OCI-LY1 (cell line): Measurements from ENCODE around the gene ZFHX3.

ENCODE experiments used
- H2AFZ ChIP-seq: fragments of 200-600 bp; sonication (generic), shearing (Covaris generic); 2 replicates; pipeline ENCODE4 v1.6.0; 2014; ENCODE audit warnings: antibody characterized with exemption, mild to moderate bottlenecking, low read length
- H3F3A ChIP-seq: fragments of 200-600 bp; sonication (generic), shearing (Covaris generic); 2 replicates; pipeline ENCODE4 v1.6.0; 2014; ENCODE audit warnings: mild to moderate bottlenecking, antibody characterized with exemption, low read length, moderate library complexity; ENCODE audit not compliant: insufficient read depth
- H3K27ac ChIP-seq: fragments of 200-600 bp; sonication (generic); 2 replicates; pipeline ENCODE4 v1.5.1; 2014; ENCODE audit warnings: low read length, mixed run types, mild to moderate bottlenecking, low read depth; ENCODE audit not compliant: poor library complexity, severe bottlenecking
- H3K27me3 ChIP-seq: fragments of 200-600 bp; sonication (generic); 2 replicates; pipeline ENCODE4 v1.6.0; 2014; ENCODE audit warnings: antibody characterized with exemption, mild to moderate bottlenecking, low read length, moderate library complexity; ENCODE audit not compliant: insufficient read depth
- H3K36me3 ChIP-seq: fragments of 200-600 bp; sonication (generic); 2 replicates; pipeline ENCODE4 v1.6.1; 2014; ENCODE audit warnings: mild to moderate bottlenecking, antibody characterized with exemption, low read length, moderate library complexity, mixed read lengths; ENCODE audit not compliant: insufficient read depth
- H3K4me1 ChIP-seq: fragments of 200-600 bp; sonication (generic); 2 replicates; pipeline ENCODE4 v1.5.1; 2014; ENCODE audit warnings: mild to moderate bottlenecking, low read length, moderate library complexity; ENCODE audit not compliant: insufficient read depth, severe bottlenecking
- H3K4me2 ChIP-seq: fragments of 200-600 bp; sonication (generic), shearing (Covaris generic); 2 replicates; pipeline ENCODE4 v1.6.1; 2014; ENCODE audit warnings: low read length
- H3K4me3 ChIP-seq: fragments of 200-600 bp; sonication (generic); 2 replicates; pipeline ENCODE4 v1.5.1; 2014; ENCODE audit warnings: low read length, low read depth, mild to moderate bottlenecking, mixed read lengths; ENCODE audit not compliant: poor library complexity, severe bottlenecking
- H3K79me2 ChIP-seq: fragments of 200-600 bp; shearing (Covaris generic); 2 replicates; pipeline ENCODE4 v1.6.1; 2016; ENCODE audit warnings: mixed run types, low read length, mixed read lengths; ENCODE audit not compliant: insufficient read depth
- H3K9ac ChIP-seq: fragments of 200-600 bp; sonication (generic), shearing (Covaris generic); 2 replicates; pipeline ENCODE4 v1.6.1; 2014; ENCODE audit warnings: mild to moderate bottlenecking, low read length, mixed read lengths
- H3K9me2 ChIP-seq: fragments of 200-600 bp; sonication (generic), shearing (Covaris generic); 2 replicates; pipeline ENCODE4 v1.6.1; 2014; ENCODE audit warnings: low read depth, mild to moderate bottlenecking, low read length, mixed read lengths
- H3K9me3 ChIP-seq: fragments of 200-600 bp; shearing (Covaris generic); 2 replicates; pipeline ENCODE4 v1.6.1; 2014; ENCODE audit warnings: low read length, mixed read lengths
- H4K20me1 ChIP-seq: fragments of 200-600 bp; sonication (generic), shearing (Covaris generic); 2 replicates; pipeline ENCODE4 v1.6.0; 2016; ENCODE audit warnings: mild to moderate bottlenecking, low read length; ENCODE audit not compliant: insufficient read depth
- EZH2 ChIP-seq: fragments of 200-600 bp; sonication (generic), shearing (Covaris generic); IDR thresholded peaks from 2 replicates; pipeline ENCODE4 v1.8.0; 2017; ENCODE audit warnings: borderline replicate concordance, mixed run types, mild to moderate bottlenecking, antibody characterized with exemption, low read length, moderate library complexity, mixed read lengths
- TF ChIP-seq, protein P1 (sequence below): fragments of 200-600 bp; sonication (generic), shearing (Covaris generic); IDR thresholded peaks from 2 replicates; pipeline ENCODE4 v1.5.1; 2017; ENCODE audit warnings: mild to moderate bottlenecking, antibody characterized with exemption, low read length, moderate library complexity, mixed read lengths

ZFHX3 gene

DNA sequence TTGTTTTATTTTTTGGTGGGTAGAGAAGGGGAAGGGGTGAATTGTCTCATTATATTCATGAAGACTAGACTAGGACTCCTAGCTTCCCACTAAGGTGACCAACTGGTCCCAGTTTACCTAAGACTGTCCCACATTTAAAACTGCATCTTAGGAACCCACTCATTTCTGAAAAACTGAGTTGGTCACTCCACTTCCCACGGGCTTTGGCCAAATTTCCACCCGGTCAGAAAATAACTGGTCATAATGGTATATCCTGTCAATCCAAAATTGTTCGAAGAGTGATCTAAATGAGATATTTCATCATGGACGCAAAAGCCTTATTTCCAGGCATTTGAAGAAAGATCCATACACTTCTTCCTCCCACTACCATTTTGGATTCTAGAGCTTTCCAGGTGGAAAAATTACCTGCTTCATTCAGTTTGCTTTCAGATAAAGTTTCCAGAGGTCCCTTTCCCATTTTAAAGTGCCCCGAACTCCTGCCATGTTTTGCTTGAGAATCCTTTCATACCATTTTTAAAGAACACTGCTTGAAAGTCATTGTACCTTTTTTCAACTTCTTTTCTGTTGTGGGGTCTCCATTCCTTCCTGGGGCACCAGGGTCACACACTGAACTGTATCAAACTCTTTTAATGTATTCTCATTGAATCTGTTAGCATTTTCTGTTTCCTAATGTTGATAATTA lies 21.8 kb upstream of the ZFHX3 start:
- Histone ChIP-seq H3K27me3 (no peaks in the 10 kb centered on the region), H3K36me3 (no peaks in the 10 kb centered on the region), H3K4me3 (no peak overlapping the region), H3K4me1 (no peaks in the 10 kb centered on the region), H4K20me1 (no peaks in the 10 kb centered on the region), H3K27ac (no peak overlapping the region), H3K9me2 (no peaks in the 10 kb centered on the region), H3K4me2 (no peak overlapping the region), H3K79me2 (no peaks in the 10 kb centered on the region), H3K9me3 (no peaks in the 10 kb centered on the region), H3K9ac (no peak overlapping the region), H3F3A (no peaks in the 10 kb centered on the region), H2AFZ (no peak overlapping the region)
- TF ChIP-seq, protein P1, sequence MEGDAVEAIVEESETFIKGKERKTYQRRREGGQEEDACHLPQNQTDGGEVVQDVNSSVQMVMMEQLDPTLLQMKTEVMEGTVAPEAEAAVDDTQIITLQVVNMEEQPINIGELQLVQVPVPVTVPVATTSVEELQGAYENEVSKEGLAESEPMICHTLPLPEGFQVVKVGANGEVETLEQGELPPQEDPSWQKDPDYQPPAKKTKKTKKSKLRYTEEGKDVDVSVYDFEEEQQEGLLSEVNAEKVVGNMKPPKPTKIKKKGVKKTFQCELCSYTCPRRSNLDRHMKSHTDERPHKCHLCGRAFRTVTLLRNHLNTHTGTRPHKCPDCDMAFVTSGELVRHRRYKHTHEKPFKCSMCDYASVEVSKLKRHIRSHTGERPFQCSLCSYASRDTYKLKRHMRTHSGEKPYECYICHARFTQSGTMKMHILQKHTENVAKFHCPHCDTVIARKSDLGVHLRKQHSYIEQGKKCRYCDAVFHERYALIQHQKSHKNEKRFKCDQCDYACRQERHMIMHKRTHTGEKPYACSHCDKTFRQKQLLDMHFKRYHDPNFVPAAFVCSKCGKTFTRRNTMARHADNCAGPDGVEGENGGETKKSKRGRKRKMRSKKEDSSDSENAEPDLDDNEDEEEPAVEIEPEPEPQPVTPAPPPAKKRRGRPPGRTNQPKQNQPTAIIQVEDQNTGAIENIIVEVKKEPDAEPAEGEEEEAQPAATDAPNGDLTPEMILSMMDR = no peak
- no peak for TF ChIP-seq EZH2

DNA sequence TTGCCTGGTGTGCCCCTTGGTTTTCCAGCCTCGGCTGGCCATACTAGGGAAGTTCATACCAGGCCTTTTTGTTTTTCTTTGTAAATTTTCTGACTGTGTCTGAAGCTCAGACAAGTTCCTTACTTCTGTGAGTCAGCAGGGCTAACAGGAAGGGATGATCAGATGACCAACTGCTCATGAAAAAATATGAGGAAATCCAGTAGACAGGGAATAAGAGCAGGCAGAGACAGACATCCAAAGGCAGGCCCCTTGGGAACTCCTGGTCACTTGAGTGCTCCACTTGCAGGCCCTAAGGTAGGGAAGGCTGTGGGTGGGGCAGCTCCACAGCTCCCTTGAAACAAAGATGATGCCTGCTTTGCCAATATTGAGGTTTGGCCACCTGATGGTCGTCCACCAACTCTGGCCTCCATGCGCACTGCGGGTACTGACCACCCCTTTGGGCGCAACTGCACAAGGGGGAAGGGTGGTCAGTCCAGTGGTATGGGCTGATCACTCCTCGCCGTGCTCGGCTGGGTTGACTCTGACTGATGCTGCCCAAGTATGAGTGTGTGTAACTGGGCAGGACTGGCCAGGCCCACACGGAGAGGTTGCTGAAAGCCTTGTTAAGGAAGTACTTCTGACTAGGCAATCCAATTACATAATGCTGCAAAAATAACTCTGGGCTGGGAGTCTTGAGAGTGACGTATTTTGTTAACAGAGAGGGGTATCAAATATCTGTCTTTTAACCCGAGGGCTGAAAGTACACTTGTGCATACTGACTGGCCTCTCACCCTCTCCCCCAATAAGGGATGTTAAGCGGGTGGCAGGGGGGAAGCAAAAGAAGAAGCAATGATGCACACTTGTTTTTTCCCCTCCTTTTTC lies 20.8 kb upstream of the ZFHX3 start:
- Histone ChIP-seq H3K36me3 (no peaks in the 10 kb centered on the region), H2AFZ (no peak overlapping the region), H3K9me2 (no peaks in the 10 kb centered on the region), H3K4me3 (no peak overlapping the region), H3K27ac (no peak overlapping the region), H4K20me1 (no peaks in the 10 kb centered on the region), H3K79me2 (no peaks in the 10 kb centered on the region), H3K9ac (no peak overlapping the region), H3K27me3 (no peaks in the 10 kb centered on the region), H3K4me2 (no peak overlapping the region), H3K9me3 (no peaks in the 10 kb centered on the region), H3K4me1 (no peaks in the 10 kb centered on the region), H3F3A (no peaks in the 10 kb centered on the region)
- TF ChIP-seq, protein P1 = no peak
- no peak for TF ChIP-seq EZH2

DNA sequence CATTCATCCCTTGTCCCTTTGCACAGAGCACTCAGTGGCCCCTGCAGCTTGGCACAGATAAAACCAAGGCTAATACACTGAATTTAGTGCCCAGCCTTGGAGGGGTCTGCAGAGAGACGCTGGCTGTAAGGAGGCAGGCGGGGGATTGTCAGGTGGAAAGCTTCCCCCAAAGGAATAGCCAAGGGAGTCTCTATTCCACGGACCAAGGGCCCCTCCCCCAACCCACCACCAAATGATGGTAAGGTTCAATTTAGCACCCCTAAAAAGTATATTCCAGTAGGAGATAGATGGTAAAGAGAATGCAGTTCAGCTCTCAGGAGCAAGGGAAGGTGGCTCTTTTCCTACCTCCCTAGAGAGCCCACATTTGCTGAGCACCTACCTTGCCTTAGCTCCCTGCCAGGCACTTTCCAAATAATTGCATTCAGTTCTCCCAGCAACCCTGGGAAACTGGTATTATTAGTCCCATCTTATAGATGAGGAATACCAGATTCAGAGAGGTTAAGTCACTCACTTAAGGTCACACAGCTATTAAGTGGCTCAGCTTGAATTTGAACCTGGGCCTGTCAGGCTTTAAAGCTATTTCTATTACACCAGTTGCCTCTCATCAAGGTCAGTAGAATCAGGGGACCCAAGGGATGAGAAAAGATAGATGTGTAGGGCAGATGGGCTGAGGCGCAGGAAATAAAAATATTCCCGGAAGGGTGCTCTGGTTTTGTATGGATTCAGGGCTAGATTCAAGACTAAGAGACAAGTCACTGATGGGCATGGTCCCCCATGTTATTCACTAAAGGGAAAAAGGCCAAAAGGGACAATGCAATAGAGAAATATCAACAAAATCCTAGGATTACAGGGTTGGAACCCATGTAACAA lies 20.0 kb upstream of the ZFHX3 start:
- Histone ChIP-seq H3K27me3 (no peaks in the 10 kb centered on the region), H3K27ac (no peak overlapping the region), H3K4me2 (no peak overlapping the region)

More for the DNA sequence above, 20.0 kb upstream of the ZFHX3 start:
- no peaks in the 10 kb centered on the region for H4K20me1 ChIP-seq
- no peaks in the 10 kb centered on the region for H3K9me2 ChIP-seq
- H3K4me1 ChIP-seq = no peaks in the 10 kb centered on the region
- H3K4me3 ChIP-seq = no peak overlapping the region
- H2AFZ ChIP-seq = no peak overlapping the region
- no peaks in the 10 kb centered on the region for H3K9me3 ChIP-seq
- no peak overlapping the region for H3K9ac ChIP-seq
- H3K36me3 ChIP-seq = no peaks in the 10 kb centered on the region
- H3K79me2 ChIP-seq = no peaks in the 10 kb centered on the region
- no peaks in the 10 kb centered on the region for H3F3A ChIP-seq
- TF ChIP-seq, protein P1 = no peak
- TF ChIP-seq EZH2 = no peak
